GM21515 (cell line): ENCODE results near the gene SCAP.
"Not testable (repeated sequence)": the region's sequence is repeated elsewhere in the genome, so short reads cannot be mapped to it uniquely, and the experiment has no call there.

Source experiments
- ATAC-seq: cut with Tn5 transposase; IDR thresholded peaks from one replicate; pipeline ENCODE4 v1.9.1; 2021; ENCODE audit not compliant: unreplicated experiment

Gene SCAP

DNA sequence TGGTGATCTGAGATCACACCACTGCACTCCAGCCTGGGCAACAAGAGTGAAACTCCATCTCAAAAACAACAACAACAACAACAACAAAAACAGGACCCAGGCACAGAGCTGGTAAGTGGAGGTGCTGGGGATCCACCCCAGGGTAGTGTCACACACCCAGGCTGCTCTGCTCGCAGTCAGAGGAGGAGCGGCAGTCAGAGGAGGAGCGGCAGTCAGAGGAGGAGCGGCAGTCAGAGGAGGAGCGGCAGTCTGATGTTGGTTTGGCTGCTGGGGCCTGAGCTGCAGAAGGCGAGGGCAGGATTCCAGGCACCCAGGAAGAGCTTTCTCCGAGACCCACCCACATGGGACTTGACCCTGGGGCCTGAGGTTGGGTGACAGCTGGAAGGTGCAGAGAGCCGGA, 105.7 kb downstream of the SCAP start:
- not testable (repeated sequence) for ATAC-seq

DNA sequence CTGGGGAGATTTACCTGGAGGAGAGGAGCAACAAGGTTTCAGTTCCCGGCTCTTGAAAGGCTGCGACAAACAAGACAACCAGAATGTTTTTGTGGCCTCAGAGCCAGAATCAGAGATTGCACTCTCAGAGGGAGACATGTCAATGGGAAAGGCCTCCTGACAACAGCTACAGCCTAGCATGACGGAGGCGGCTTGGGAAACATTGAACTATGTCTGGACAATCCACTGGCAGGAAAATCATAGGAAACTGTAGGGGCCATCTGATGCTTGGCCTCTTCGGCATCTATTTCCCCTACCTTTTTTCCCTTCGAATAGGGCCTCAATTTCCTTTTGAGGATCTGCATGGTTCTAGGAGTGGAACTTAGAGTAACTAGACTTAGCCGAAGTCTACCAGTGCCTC, 108.1 kb downstream of the SCAP start:
- ATAC-seq, result no peak

DNA sequence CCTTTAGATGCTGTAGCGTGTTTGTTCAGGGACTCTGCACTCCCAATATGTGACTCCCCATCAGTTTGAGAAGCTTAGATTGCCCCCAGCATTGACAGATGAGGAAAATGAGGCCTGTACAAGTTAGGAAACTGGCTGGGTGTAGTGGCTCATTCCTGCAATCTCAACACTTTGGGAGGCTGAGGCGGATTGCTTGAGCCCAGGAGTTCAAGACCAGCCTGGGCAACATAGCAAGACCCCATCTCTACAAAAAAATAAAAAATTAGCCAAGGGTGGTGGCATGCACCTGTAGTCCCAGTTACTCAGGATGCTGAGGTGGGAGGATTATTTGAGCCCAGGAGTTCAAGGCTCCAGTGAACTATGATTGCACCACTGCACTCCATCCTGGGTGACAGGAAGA, 108.9 kb downstream of the SCAP start:
- no peak for ATAC-seq

DNA sequence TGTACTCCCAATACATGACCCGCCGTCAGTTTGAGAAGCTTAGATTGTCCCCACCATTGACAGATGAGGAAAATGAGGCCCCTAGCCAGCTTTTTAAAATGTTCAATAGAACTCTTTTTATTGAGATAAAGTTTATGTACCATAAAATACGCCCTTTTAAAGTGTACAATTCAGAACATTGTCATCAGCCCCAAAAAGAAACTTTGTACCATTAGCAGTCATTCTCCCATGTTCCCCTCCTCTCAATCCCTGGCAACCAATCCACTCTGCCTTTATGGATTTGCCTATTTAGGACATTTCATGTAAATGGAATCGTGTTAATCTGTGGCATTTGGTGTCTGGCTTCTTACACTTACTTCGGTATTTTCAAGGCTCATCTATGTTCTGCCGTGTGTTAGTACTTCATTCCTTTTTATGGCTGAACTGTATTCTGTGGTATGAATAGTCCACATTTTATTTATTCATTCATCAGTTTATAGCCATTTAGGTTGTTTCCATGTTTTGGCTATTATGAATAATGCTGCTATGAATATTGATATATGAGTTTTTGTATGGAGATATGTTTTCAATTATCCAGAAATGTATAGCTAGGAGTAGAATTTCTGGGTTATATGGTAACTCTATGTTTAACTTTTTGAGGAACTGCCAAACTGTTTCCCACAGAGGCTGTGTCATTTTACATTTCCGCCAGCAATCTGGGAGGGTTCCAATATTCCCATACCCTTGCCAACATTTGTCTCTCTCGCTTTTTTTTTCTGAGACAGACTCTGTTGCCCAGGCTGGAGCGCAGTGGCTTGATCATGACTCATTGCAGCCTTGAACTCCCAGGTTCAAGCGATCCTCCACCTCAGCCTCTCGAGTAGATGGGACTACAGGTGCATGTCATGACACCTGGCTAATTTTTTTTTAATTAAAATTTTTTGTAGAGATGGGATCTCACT, 110.3 kb downstream of the SCAP start:
- no peak for ATAC-seq
